CD4-positive, alpha-beta memory T cell (primary cell): ENCODE data around the gene ATP9A. TPM values are rescaled to one million over a fixed set of nuclear protein-coding genes. Genes with fewer than 3 reads are reported as not detected.

Experiments
- CTCF ChIA-PET: fragments of 350-600 bp; sonication (Branson Sonifier 250); formaldehyde crosslinking; loops from one replicate; lab custom pipeline; 2021; ENCODE audit warnings: inconsistent platforms; ENCODE audit not compliant: partially characterized antibody; lab: Charles Lee
- POLR2A ChIA-PET: fragments of 350-600 bp; sonication (Branson Sonifier 250); formaldehyde crosslinking; loops from one replicate; lab custom pipeline; 2021; ENCODE audit not compliant: partially characterized antibody; lab: Charles Lee
- DNase-seq, 5 donors: peaks; one replicate each; pipeline versions ENCODE4 v3.0.0 to v3.0.0-alpha.2; 2020 to 2022; ENCODE audit warnings: mixed read lengths in 1 of 5
- H3K27ac ChIP-seq: one replicate; pipeline ENCODE4 v1.7.0; 2013; ENCODE audit warnings: low read depth, low read length
- H3K27me3 ChIP-seq: 2 replicates; pipeline ENCODE4 v1.7.0; 2013; ENCODE audit warnings: mild to moderate bottlenecking, low read length, moderate library complexity; ENCODE audit not compliant: insufficient read depth
- H3K36me3 ChIP-seq: 2 replicates; pipeline ENCODE4 v1.7.0; 2013; ENCODE audit warnings: mild to moderate bottlenecking, low read length, moderate library complexity; ENCODE audit not compliant: insufficient read depth
- H3K4me1 ChIP-seq: 2 replicates; pipeline ENCODE4 v1.7.0; 2013; ENCODE audit warnings: mild to moderate bottlenecking, low read length, moderate library complexity; ENCODE audit not compliant: insufficient read depth
- H3K4me3 ChIP-seq, 2 donors: one replicate each; pipeline ENCODE4 v1.7.0; 2013; ENCODE audit warnings: low read length in 2 of 2, mild to moderate bottlenecking in 1 of 2
- H3K9me3 ChIP-seq, 2 donors: one replicate each; pipeline ENCODE4 v1.7.0; 2013; ENCODE audit warnings: low read length in 2 of 2, control low read depth in 1 of 2; ENCODE audit not compliant: control insufficient read depth in 1 of 2
- H3K27ac Mint-ChIP-seq, 7 donors: one replicate each; pipeline ENCODE4 v1.8.0; 2020 to 2021; ENCODE audit warnings: mixed read lengths in 7 of 7, mild to moderate bottlenecking in 6 of 7, inconsistent platforms in 3 of 7, moderate library complexity in 3 of 7
- H3K27me3 Mint-ChIP-seq, 2 donors: one replicate each; pipeline ENCODE4 v1.8.0; 2020 to 2021; ENCODE audit warnings: mixed read lengths in 2 of 2
- H3K36me3 Mint-ChIP-seq, 2 donors: one replicate each; pipeline ENCODE4 v1.8.0; 2020 to 2021; ENCODE audit warnings: mixed read lengths in 2 of 2, inconsistent platforms in 1 of 2, mild to moderate bottlenecking in 1 of 2
- H3K4me1 Mint-ChIP-seq, 4 donors: one replicate each; pipeline ENCODE4 v1.8.0; 2020 to 2021; ENCODE audit warnings: mixed read lengths in 4 of 4, mild to moderate bottlenecking in 1 of 4
- H3K4me3 Mint-ChIP-seq, 8 donors: one replicate each; pipeline ENCODE4 v1.8.0; 2020 to 2021; ENCODE audit warnings: mixed read lengths in 8 of 8, mild to moderate bottlenecking in 7 of 8, moderate library complexity in 6 of 8, inconsistent platforms in 3 of 8
- H3K9me3 Mint-ChIP-seq, 8 donors: one replicate each; pipeline ENCODE4 v1.8.0; 2020 to 2021; ENCODE audit warnings: mixed read lengths in 8 of 8, mild to moderate bottlenecking in 5 of 8, inconsistent platforms in 3 of 8, moderate library complexity in 1 of 8
- intact Hi-C: fragments of 100-400 bp; cut with micrococcal nuclease; formaldehyde crosslinking; loops from one replicate; pipeline ENCODE4 v1.15.1; 2023
- polyA plus RNA-seq, 2 donors: library from polyadenylated mRNA; unstranded; fragments of 300-500 nt; fragmentation: Illumina TruSeq; gene quantifications; one replicate each; pipeline ENCODE4 v1.2.3, GENCODE V29; 2021
- total RNA-seq, 2 experiments: library from RNA; stranded (reverse); gene quantifications; one replicate each; pipeline ENCODE4 v1.2.3, GENCODE V29; 2021

The ATP9A gene
- total and polyA plus RNA-seq, 4 experiments from 2014 or later: 0.14 to 1.0 (median 0.32) TPM

GRCh38 chr20:51633430-51633829 lies 134.8 kb downstream of the ATP9A start:
- Mint-ChIP-seq H3K27me3 (peaks cover 17 to 37% of the 10 kb centered on the region in 2 donors), H3K36me3 (no peaks in the 10 kb centered on the region), H3K4me3 (no peak overlapping the region), H3K4me1 (peaks cover 10 to 21% (median 17%) of the 10 kb centered on the region in 4 donors), H3K27ac (no peak overlapping the region), H3K9me3 (no peaks in the 10 kb centered on the region)
- intact Hi-C loops: no loop called here
- Histone ChIP-seq H3K36me3 (no peaks in the 10 kb centered on the region), H3K4me3 (no peak overlapping the region), H3K4me1 (peaks cover 13% of the 10 kb centered on the region), H3K9me3 (no peaks in the 10 kb centered on the region), H3K27ac (no peak overlapping the region), H3K27me3 (no peaks in the 10 kb centered on the region)
- DNase-seq: no peak
- ChIA-PET POLR2A (no interaction called here), CTCF (no interaction called here)

GRCh38 chr20:51631953-51632352 lies 136.2 kb downstream of the ATP9A start:
- Mint-ChIP-seq H3K4me1 (peaks cover 10 to 24% (median 17%) of the 10 kb centered on the region in 4 donors), H3K27ac (peak overlapping the region in 1 of 7 donors; percentile 42), H3K36me3 (no peaks in the 10 kb centered on the region), H3K9me3 (no peaks in the 10 kb centered on the region), H3K4me3 (peak overlapping the region in 1 of 8 donors; percentile 5), H3K27me3 (peaks cover 17 to 37% of the 10 kb centered on the region in 2 donors)
- no peak overlapping the region for H3K4me3 ChIP-seq
- no peaks in the 10 kb centered on the region for H3K36me3 ChIP-seq
- DNase-seq: no peak
- no peak overlapping the region for H3K27ac ChIP-seq
- no peaks in the 10 kb centered on the region for H3K9me3 ChIP-seq
- no peaks in the 10 kb centered on the region for H3K27me3 ChIP-seq
- intact Hi-C loops: no loop called here
- CTCF ChIA-PET: no interaction called here
- peaks cover 13% of the 10 kb centered on the region for H3K4me1 ChIP-seq
- POLR2A ChIA-PET: no interaction called here

- H3K9me3 ChIP-seq: no peaks in the 10 kb centered on the region
- intact Hi-C loops: no loop called here
- H3K4me1 ChIP-seq: peaks cover 13% of the 10 kb centered on the region
- ChIA-PET CTCF (interaction anchor here (1.0 kb wide), 1 partner anchor 13 kb away, joined by 4 read pairs; no protein-coding TSS in a partner anchor), POLR2A (no interaction called here)
- Mint-ChIP-seq H3K27me3 (peaks cover 17 to 37% of the 10 kb centered on the region in 2 donors), H3K27ac (peak overlapping the region in 1 of 7 donors; percentile 42), H3K36me3 (no peaks in the 10 kb centered on the region), H3K9me3 (no peaks in the 10 kb centered on the region), H3K4me1 (peaks cover 10 to 24% (median 17%) of the 10 kb centered on the region in 4 donors), H3K4me3 (peak overlapping the region in 5 of 8 donors; percentile 5 to 54 (median 9))
- H3K36me3 ChIP-seq: no peaks in the 10 kb centered on the region
- no peak overlapping the region for H3K4me3 ChIP-seq
- H3K27ac ChIP-seq: no peak overlapping the region
- no peaks in the 10 kb centered on the region for H3K27me3 ChIP-seq
- DNase-seq: peak in 1 of 5 donors; percentile 3
Observed at GRCh38 chr20:51631011-51631950, 136.9 kb downstream of the ATP9A start.

GRCh38 chr20:51629399-51630058 lies 138.7 kb downstream of the ATP9A start:
- H3K9me3 ChIP-seq: no peaks in the 10 kb centered on the region
- ChIA-PET POLR2A (no interaction called here), CTCF (no interaction called here)
- no peak for DNase-seq
- no peaks in the 10 kb centered on the region for H3K9me3 Mint-ChIP-seq
- H3K36me3 ChIP-seq: no peaks in the 10 kb centered on the region
- H3K4me3 ChIP-seq: no peak overlapping the region
- H3K27me3 Mint-ChIP-seq: peaks cover 17 to 29% of the 10 kb centered on the region in 2 donors
- no peaks in the 10 kb centered on the region for H3K27me3 ChIP-seq
- peaks cover 10 to 24% (median 16%) of the 10 kb centered on the region in 4 donors for H3K4me1 Mint-ChIP-seq
- H3K4me3 Mint-ChIP-seq: no peak overlapping the region
- intact Hi-C loops: no loop called here
- no peaks in the 10 kb centered on the region for H3K36me3 Mint-ChIP-seq
- no peak overlapping the region for H3K27ac Mint-ChIP-seq
- H3K27ac ChIP-seq: no peak overlapping the region
- peaks cover 13% of the 10 kb centered on the region for H3K4me1 ChIP-seq

DNA sequence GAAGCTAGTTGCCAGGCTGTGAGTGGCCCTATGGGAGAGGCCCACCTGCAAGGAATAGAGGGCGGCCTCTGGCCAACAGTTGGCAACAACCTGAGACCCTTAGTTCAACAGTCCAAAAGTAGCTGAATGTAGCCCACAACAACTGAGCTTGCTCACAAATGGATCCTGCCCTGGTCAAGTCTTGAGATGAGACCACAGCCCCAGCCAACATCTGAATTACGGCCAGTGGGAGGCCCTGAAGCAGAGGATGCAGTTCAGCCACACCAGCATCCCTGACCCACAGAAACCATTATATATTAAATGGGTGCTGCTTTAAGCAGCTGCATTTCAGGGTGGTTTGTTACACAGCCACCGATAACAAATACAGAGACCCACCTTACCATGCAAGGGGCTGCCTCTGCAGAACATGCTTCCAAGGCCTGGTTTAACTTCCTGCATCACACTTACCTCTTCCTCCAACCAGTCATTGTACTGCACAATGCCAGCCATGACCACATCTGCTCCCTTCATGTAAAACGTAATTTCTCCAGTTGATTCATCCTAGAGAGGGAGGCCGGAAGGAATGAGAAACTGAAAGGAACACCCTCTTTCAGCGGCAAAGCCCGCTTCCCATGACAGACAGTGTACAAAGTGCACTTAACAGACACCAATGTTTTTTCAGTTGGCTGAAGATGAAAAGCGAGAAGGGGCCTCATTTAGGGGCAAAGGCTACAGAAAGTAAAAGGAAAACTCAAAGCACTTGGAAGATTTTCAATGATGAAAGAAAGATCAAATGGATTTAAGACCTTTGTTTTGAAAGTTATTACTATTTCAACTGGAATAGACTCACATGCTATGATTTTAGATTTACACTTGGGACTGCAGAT lies 139.4 kb downstream of the ATP9A start:
- Histone ChIP-seq H3K4me1 (peaks cover 13% of the 10 kb centered on the region), H3K27me3 (no peaks in the 10 kb centered on the region), H3K9me3 (no peaks in the 10 kb centered on the region), H3K36me3 (no peaks in the 10 kb centered on the region), H3K4me3 (no peak overlapping the region), H3K27ac (no peak overlapping the region)
- Mint-ChIP-seq H3K9me3 (no peaks in the 10 kb centered on the region), H3K27me3 (peaks cover 18 to 29% of the 10 kb centered on the region in 2 donors), H3K27ac (no peak overlapping the region), H3K36me3 (no peaks in the 10 kb centered on the region), H3K4me3 (no peak overlapping the region), H3K4me1 (peaks cover 11 to 24% (median 17%) of the 10 kb centered on the region in 4 donors)
- CTCF ChIA-PET: interaction anchor here (1.0 to 1.4 kb wide), 2 partner anchors 9 to 62 kb away, joined by 3 to 6 read pairs; no protein-coding TSS in a partner anchor
- intact Hi-C loops: no loop called here
- POLR2A ChIA-PET: no interaction called here
- DNase-seq: no peak

DNA sequence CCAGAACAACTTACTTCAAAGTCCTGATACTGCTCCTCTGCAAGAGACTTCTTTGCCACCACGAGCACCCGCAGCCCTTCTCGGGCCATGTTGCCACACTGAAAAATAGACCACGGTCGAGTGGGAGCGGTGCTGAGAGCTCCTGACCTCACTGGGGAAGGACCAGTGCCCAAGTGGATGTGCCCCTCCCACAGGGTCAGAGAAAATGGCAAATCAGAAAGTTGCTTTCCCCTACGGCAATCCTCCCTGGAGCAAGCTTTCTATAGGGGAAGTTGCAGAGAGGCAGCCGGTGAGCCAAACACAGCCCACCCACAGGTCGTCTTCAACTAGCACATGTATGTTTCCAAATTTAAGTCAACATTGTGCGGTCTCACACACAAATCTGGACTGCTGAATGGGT lies 140.6 kb downstream of the ATP9A start:
- Mint-ChIP-seq H3K27ac (no peak overlapping the region), H3K4me1 (peaks cover 12 to 24% (median 19%) of the 10 kb centered on the region in 4 donors), H3K4me3 (no peak overlapping the region), H3K9me3 (no peaks in the 10 kb centered on the region), H3K36me3 (no peaks in the 10 kb centered on the region), H3K27me3 (peaks cover 19 to 25% of the 10 kb centered on the region in 2 donors)
- POLR2A ChIA-PET: no interaction called here
- H3K4me1 ChIP-seq: peaks cover 13% of the 10 kb centered on the region
- no peak overlapping the region for H3K27ac ChIP-seq
- no peaks in the 10 kb centered on the region for H3K36me3 ChIP-seq
- H3K4me3 ChIP-seq: no peak overlapping the region
- no peaks in the 10 kb centered on the region for H3K9me3 ChIP-seq
- no peaks in the 10 kb centered on the region for H3K27me3 ChIP-seq
- CTCF ChIA-PET: interaction anchor here (1.0 to 1.4 kb wide), 2 partner anchors 8 to 61 kb away, joined by 3 to 6 read pairs; no protein-coding TSS in a partner anchor
- intact Hi-C loops: no loop called here
- no peak for DNase-seq
